ENCODE results near the gene PXYLP1.
"Not testable (repeated sequence)": the region's sequence is repeated elsewhere in the genome, so short reads cannot be mapped to it uniquely, and the experiment has no call there.

PXYLP1 gene, protein sequence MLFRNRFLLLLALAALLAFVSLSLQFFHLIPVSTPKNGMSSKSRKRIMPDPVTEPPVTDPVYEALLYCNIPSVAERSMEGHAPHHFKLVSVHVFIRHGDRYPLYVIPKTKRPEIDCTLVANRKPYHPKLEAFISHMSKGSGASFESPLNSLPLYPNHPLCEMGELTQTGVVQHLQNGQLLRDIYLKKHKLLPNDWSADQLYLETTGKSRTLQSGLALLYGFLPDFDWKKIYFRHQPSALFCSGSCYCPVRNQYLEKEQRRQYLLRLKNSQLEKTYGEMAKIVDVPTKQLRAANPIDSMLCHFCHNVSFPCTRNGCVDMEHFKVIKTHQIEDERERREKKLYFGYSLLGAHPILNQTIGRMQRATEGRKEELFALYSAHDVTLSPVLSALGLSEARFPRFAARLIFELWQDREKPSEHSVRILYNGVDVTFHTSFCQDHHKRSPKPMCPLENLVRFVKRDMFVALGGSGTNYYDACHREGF

DNA sequence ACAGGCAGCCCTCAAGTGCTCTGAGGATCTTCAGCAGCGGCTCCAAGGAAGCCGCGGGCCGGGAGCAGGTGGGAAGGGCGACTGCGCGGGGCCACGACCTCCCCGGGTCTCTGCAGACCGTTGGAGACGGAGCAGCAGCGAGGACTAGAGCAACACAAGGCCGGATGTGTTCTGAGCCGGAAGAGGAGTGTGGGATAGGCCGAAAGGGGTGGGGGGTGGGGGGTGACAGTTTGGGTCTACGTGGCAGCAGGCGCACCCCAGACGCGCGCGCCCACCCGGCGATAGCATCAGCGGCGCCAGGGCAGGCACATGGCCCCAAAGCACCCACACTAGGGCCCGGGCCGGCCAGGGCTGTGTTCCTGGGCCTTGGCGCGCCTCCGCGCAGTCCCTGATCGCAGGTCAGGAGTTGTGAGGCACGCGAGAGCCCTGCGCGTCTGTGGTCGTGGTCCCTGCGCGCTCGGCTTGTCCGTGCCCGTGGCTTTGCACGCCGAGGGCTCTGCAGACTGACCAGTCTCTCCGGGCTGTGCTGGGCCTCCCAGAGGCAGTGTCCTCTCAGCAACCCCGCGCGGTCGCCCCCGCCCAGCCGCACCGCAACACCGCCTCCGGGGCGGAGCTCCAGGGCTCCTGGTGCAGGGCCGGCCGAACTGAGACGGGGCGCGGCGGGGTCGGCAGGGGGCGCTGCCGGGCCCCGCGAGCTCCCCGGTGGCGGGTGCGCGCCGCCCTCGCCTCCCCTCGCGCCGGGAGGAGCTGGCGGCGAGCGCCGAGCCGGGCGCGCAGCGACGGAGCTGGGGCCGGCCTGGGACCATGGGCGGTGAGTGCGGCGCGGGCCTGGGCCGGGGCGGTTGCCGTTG lies at the start of gene PXYLP1:
PXYLP1 (plus strand) TSS at position 725 of the 851 bp plus-strand sequence. CDS start 28,351 bp downstream, outside the sequence.
- DNase-seq: peak; percentile 81 to 91

DNA sequence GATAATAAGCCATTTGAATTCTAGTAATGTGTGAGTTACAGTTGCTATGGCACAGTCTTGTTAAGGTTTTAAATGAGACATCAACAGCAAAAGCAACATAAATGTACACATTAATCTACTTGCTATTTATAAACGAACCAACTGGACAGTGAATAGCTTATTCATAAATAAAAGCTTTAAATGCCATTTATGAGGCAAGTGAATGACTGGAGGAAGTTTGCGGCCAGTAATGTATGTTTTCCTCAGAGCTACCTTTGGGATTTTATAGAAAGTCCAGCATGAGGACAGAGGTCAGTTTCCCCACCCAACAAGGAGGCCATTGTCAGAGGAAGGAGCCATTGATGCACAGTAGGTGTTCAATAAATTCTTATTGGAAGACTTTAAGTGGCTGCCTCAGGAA lies 48.0 kb upstream of the PXYLP1 start:
- DNase-seq: no peak

DNA sequence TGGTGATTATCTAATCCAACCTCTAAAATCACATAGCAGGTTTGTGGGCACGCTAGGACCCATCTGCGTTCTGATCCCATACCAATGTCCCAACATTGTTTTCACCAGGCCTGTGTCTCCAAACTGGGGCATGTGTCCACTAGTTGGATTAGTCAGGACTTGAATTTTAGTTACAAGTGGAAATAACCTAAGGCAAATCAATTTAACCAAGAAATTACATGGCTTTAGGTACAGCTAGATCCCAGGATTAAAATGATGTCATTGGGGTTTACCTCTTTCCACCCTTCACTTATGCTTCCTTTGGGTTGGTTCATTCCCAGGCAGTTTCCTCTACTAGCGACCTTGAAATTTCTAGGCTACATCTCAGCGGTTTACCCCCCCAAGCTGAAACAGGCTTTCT lies 47.2 kb upstream of the PXYLP1 start:
- DNase-seq: no peak

DNA sequence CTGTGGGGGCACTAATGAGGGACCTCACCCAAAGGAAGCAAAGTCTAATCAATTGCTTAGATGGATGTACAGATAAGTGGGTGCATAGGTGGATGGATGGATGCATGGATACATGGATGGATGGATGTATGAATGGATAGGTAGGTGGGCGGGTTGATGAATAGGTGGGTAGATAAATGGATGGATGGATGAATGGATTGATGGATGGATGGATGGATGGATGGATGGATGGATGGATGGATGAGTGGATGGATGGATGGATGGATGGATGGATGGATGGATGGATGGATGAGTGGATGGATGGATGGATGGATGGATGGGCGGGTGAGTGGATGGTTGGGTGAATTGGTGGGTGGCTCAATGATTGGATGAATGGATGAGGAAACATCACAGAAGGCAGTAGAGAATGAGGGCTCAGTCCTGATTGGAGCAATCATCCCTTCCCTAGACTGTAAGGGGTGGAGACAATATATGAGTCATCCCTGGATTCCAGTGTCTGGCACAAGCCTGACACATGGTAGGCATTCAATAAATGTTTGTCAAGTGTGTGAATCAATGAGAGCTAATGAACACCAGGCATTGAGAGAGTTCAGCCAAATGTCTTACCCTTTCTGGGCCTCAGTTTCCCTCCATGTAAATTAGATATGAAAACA lies 40.4 kb upstream of the PXYLP1 start:
- no peak for DNase-seq

DNA sequence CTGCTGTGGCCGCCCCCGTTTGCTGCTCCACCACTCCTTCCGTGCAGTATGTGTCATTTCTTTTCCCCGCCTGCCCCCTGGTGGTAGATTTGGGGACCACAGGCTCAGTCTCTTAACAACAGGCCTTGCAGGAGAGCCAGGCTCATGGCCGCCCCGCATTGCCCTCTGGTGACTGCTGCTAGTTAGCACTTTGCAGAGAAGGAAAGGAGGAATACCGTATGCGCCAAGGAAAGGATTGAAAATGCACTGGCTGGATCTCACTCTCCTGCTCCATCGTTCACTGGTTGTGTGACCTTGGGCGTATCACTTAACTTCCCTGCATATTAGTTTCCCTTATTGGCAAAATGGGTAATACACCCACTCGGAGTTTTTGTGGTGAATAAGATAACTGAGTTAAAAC lies 39.3 kb upstream of the PXYLP1 start:
- DNase-seq: peak; percentile 76 to 88

DNA sequence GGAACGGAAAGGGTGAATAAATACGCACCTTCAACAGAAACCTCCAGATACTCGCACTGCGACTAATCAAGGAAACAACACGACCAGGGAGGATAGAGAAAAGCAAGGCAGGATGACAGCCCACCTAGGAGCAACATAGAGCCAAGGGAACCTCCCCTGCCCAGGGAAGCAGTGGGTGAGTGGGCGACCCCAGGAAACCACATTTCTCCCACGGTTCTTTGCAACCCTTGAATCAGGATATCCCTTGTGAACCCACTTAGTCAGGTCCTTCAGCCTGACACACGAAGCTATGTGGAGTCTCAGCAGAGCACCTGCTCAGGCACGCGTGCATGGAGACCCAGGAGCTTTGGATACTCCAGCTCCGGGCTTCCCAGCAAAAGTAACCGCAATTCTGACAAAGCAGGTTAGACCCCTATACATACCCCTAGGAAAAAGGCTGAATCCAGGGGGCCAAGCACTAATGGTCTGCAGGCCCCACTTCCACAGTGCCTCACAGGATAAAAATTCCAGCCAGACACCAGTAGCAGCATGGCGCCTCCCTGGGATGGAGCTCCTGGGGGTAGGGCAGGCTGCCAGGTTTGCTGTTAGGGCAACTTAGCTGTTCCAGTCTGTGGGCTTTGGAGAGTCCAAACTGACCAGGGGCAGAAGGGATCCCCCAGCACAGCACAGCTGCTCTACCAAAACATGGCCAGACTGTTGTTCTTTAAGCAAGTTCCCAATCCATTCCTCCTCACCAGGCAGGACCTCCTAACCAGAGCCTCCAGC lies 38.4 kb upstream of the PXYLP1 start:
- no peak for DNase-seq

DNA sequence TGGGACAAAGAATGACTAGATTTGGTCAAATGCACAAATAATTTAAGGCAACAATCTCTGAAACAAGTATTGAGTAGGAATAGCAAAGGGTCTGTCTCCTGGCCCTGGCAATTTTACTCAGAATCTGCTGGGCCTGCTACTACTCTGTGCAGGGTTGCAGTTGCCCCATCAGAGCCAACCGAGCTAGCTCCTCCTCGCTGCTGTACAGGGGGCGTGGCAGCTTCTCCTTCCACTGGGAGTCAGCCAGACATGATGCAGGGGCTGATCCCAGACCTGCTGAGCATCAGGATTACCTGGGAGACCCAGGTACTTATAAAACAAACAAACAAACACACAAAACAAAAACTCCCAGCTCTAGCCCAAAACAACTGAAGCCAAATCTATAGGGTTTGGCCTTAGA lies 30.5 kb upstream of the PXYLP1 start:
- no peak for DNase-seq

DNA sequence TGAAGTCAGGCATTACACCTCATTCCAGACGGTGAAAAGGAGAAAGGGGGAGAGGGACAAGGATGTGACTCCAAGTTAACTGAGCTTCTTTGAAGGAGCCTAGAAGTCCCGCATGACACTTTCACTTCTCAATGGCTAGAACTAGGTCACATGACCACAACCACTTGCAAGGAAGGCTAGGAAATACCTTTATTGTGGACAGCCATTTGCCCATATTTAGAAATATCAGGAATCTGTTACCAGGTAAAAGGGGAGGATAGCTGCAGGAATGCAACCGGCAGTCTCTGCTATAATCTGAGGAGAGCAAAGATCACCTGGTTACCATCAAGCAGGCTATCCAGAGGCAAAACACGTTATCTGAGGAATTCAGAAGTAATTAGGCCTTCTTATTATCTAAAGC lies 28.9 kb upstream of the PXYLP1 start:
- DNase-seq: no peak

DNA sequence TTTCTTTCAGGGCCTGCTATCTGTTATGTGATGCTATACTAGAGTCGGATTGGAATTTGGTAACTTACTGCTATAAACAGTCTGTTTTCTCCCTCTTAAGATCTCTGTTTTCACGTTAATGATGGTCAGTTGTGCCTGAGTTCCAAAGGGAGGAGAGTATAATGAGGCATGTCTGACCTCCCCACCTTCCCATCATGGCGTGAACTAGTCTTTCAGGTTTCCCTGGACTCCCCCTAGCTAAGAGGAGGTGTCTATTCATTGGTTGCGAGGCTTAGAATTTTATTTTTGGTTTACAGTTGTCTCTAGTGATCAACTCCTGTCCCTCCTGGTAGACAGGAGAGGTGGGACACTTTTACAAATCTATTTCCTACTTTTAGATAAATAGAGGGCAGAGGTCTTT lies 27.8 kb upstream of the PXYLP1 start:
- no peak for DNase-seq

DNA sequence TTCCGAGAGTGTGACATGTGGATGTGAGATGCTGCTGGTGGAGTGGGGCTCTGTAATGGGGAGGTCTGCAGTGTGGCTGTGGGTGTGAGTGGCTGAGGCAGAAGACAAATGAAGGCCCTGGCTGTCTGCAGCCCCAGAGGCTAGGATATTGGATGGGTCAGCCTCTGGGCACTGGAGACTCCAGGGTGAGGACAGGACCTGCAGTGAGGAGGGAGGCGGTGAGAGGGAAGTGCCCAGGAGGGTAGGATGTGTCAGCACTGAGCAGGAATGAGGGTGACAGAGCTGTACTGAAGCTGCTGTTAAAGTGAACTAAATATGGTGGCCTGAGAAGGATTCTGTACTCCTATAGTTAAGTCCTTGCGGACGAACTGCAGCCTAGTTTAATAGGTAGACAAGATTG lies 27.3 kb upstream of the PXYLP1 start:
- DNase-seq: no peak

DNA sequence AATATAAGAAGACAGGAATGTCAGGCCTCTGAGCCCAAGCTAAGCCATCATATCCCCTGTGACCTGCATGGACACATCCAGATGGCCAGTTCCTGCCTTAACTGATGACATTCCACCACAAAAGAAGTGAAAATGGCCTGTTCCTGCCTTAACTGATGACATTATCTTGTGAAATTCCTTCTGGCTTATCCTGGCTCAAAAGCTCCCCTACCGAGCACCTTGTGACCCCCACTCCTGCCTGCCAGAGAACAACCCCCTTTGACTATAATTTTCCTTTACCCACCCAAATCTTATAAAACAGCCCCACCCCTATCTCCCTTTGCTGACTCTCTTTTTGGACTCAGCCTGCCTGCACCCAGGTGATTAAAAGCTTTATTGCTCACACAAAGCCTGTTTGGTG lies 20.3 kb upstream of the PXYLP1 start:
- DNase-seq: not testable (repeated sequence)

DNA sequence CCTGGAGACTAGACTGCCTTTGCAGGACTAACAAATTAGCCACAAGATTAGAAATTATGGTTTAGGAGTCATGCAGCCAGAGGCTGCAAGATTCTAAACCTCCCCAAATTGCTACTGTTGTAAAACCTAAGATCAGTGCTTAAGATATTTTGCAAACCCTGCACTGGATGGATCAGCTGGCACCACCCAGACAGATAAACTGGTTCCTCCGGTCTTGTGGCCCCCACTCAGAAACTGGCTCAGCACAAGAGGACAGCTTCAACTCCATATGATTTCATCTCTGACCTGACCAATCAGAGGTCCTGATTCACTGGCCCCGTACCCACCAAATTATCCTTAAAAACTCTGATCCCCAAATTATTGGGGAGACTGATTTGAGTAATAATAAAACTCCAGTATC lies 19.5 kb upstream of the PXYLP1 start:
- DNase-seq: no peak

DNA sequence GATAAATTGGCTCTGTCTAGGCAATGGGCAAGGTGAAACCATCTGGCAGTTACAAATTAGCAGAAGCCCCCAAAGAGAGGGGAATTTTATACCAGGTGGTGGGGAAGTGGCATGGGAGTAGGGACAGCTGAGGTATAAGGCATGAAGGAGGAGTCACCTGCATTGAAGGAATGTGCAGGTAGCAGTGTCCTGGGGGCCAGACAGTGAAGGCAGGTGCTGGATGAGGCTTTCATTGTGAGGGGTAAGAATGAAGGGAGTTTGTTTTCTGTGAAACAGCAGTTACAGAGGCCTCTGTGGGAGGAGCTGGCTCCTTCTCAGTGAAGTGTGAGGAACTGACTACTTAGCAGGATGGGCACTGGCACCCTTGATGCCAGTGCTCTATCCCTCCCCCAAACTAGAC lies 19.1 kb upstream of the PXYLP1 start:
- DNase-seq: no peak

DNA sequence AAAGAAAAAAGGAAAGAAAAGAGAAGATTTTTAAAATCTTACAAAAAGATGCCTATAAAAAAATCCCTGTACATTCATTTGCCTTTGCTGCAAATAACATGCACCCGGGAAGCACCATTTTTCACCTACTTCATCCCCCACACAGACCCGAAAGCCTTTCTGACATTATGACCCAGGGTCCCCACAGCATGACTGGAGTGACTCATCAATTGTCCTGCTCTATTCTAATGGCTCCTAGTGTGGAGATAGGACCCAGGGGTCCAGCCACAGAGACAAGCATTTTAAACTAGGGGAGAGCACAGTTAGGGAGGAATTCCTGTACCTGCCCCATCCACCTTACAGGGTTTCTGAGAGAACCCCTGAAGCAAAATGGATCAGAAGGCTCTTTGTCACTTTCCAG lies 14.7 kb upstream of the PXYLP1 start:
- DNase-seq: no peak

DNA sequence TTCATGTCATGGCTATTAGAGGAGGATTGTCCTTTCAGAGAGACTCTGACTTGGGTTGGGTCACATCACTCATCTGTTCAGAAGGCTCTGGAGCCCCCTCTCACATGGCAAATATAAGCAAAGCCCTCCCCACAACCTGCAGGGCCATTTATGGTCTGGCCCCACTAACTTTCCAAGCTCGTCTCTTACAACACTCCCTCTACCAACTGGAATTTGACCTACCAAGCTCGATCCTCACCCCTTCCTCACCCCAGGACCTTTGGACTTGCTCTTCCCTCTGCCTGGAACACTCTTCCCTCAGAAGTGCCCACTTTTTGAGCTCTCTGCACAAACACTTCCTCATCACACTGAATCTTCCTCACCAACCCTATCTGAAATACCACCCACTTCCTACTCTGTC lies 14.2 kb upstream of the PXYLP1 start:
- no peak for DNase-seq

DNA sequence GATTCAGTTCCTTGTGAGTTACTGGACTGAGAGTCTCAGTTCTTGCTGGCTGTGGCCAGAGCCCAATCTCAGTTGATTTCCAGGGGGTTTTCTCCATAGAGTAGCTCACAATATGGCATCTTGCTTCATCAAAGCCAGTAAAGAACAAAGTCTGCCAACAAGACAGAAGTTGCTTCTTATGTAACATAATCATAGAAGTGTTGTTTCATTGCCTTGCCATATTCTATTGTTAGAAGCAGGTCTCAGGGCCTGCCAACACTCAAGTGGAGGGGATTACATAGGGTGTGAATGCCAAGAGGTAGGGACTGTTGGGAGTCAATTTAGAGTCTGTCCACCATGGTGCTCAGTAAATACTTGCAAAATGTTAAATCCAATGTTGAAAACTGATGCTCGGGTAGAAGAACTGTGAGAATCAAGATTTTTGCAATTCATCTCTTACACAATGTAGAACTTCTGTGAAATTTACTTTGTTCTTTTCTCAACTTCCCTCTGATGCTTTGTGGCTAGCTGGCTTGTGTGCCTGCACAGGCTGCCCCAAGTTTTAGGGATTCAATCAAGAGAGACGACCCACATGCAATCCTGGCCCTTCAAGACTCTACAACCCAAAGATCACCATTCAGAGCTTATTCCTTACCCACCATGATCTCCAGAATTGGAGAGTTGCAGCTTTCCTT lies 13.3 kb upstream of the PXYLP1 start:
- DNase-seq: no peak

DNA sequence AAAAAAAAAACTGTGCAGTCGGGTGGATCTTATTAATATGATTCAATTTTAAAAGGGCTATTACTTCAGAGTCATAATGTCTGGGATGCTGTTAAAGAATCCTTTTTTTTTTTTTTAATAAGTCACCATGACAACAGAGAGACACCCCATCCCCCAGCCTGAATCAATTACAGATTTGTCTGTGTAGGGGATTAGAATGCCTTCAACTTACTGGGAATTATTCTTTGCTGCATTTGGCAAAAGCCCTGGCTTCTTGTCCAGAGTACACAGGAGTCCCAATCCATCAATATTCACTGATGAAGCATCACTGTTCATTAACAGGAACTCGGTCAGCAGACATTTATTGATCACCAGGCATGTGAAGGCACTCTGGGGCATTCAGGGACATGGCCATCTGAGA lies 12.7 kb upstream of the PXYLP1 start:
- no peak for DNase-seq

DNA sequence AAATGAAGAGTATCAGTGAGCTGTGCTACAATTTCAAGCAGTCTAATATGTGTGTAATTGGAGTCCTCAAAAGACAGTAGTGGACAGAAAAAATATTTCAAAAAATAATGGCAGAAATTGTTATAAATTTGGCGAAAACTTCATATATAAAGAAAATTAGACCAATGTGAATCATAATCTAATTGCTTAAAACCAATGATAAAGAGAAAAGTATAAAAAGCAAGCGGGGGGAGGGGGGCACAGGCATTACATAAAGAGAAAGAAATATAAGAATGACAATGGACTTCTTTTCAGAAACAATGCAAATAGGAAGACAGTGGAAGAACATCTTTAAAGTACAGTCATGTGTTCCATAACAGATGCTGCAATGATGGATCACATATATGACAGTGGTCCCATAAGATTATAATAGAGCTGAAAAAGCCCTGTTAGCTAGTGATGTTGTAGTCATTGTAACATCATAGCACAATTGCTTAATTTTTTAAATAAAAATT lies 7.9 kb upstream of the PXYLP1 start:
- DNase-seq: no peak

DNA sequence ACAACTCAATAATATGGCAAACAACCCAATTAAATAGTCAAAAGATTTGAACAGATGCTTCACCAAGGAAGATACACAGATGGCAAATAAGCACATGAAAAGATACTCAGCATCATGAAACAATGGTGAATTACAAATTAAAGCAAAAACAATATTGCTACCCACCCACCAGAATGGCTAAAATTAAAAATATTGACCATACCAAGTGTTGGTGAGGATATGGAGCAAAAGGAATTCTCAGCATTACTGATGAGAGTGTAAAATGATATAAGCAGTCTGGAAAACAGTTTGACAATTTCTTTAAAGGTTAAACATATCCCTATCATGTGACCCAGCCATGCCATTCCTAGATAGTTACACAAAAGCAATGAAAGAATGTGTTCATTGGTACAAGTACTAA lies 5.7 kb upstream of the PXYLP1 start:
- no peak for DNase-seq

DNA sequence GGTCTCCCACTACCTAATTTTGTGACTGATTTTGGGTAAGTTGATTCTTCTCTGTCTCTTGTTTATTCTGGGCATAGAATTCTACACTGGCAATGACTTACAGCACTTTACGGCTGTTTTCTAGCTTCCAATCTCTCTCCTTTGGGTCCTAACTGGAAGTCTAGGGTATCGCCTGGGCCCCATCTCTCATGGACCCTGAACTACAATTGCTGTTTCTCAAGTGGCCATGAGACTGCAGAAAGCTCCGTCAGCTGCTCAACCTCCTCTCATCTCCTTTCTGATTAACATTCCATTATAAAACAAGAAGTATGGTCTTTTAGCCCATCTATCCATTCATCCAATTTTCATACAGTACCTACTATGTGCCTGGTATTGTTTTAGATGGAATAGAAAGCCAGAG lies 4.4 kb upstream of the PXYLP1 start:
- no peak for DNase-seq

DNA sequence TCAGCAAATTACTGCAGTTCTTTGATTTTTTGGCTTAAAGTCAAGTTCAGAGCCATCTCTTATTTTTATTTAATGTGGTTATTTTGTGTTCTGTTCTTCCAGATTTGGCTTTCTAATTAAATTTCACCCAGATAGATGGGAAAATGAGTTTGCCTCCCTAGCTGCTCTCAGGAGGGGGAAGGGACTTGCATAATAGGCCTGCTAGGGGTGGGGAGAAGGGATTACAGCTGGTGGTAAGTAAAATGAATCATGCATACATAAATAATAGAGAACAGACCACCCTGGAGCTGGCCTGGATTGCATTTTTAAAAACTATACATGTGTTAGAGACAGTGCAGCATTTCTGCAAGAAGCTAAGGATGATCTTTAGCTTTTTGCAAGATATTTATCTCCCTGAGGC lies 3.9 kb upstream of the PXYLP1 start:
- DNase-seq: no peak

DNA sequence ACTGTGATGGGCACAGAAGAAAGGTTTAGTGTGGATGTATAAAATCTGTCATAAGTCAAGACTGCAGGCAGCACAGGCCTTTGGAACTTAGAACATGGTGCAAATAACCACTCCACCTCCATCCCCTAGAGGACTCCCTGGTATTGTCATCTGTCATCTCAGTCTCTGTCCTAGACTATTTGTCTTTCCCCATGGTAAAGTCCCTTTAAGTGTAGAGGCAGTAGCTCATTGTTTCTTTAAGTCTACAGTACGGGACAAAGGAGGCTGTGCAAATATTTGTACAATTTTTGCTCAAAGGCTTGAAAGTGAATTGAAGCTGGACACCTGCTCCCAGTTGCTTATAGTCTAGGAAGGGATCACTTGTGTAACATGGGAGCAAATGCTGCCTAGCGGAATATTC lies 3.2 kb upstream of the PXYLP1 start:
- DNase-seq: peak; percentile 65 to 77

Measured in NCI-H1930 (cell line).